AG04449 (cell line): ENCODE results near the gene FAM200B.

Experiments
- CTCF ChIA-PET: fragments of 350-600 bp; formaldehyde crosslinking; extraction: SDS; loops from one replicate; lab custom pipeline; 2021; ENCODE audit warnings: antibody characterized with exemption; lab: Yijun Ruan, JAX
- POLR2A ChIA-PET: fragments of 400-600, 350-600 bp; formaldehyde crosslinking; extraction: SDS; loops from one replicate; lab custom pipeline; 2020; ENCODE audit warnings: antibody characterized with exemption, inconsistent platforms; lab: Yijun Ruan, JAX
- DNase-seq: peaks from one replicate; pipeline ENCODE4 v3.0.0-alpha.2; 2010; ENCODE audit warnings: low read depth, low spot score
- H3K4me3 ChIP-seq: 2 replicates; pipeline ENCODE4 v1.5.1; 2011; ENCODE audit warnings: low read depth, mild to moderate bottlenecking, control low read depth, low read length
- CTCF ChIP-seq: IDR thresholded peaks from one replicate; pipeline ENCODE4 v1.5.1; 2011; ENCODE audit warnings: mild to moderate bottlenecking, moderate library complexity, low read length, control low read depth, inconsistent platforms; ENCODE audit not compliant: insufficient read depth; ENCODE audit errors: missing control alignments

The FAM200B gene

DNA sequence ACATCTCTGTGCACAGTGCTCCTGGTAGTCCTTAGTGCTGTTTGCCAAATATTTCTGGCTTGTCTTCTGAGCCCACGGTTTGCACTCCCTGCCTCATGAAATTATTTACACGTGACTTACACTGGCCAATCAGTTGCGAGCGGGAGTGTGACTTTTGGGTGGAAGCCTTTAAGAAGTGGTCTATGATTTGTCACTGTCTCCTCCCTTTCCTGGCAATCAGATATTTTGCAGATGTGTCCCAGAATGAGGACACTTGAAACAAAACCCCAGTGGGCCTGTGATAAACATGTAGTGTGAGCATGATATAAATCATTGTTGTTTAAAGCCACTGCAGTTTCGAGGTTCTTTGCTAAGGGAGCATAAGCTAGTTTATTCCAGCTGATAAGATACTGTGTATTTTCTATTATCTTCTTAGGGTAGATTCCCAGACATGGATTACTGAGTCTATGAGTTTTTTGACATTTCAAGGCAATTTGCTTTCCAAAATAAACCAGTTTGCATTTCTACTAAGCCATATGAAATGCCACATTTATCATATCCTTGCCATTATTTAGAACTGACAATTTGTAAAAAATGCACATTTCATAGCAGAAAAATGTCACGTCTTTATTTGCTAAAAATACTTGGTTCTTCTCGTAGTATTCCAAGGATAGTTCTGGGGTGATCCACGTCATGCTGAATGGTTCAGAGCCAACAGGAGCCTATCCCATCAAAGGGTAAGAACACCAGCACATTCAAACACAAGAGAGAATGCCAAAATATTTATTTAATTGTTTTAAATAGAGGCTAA lies 33.2 kb downstream of the FAM200B start:
- CTCF ChIA-PET: interaction anchor here (1.2 kb wide), 2 partner anchors 14 to 241 kb away, joined by 3 read pairs; no protein-coding TSS in a partner anchor
- POLR2A ChIA-PET: no interaction called here

DNA sequence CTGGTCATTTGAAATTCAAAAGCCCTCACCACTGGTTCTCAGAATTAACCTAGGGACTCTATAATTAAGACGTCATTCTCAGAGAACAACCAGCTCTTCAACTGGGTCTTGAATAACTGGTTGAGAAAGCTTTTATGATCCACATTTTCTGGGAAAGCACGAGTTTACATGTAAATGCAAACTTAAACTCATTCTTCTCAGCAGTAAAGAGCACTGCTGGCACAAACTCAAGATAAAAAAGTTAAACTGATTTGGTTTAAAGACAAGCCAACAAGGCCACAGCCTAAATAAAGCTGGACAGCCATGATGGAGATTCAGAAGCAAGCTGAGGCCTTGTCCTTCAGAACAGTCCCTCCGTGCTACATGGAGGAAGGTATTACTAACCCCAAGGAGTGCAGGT lies 34.5 kb downstream of the FAM200B start:
- TF ChIP-seq CTCF: no peak
- no peak overlapping the region for H3K4me3 ChIP-seq
- no peak for DNase-seq
- POLR2A ChIA-PET: interaction anchor here (0.6 to 0.7 kb wide), 2 partner anchors 20 to 33 kb away, joined by 3 to 4 read pairs; no protein-coding TSS in a partner anchor
- CTCF ChIA-PET: interaction anchor here (0.7 to 1.3 kb wide), 5 partner anchors 13 to 240 kb away, joined by 3 to 4 read pairs (median 3); no protein-coding TSS in a partner anchor

More for the DNA sequence above, 33.2 kb downstream of the FAM200B start:
- no peak for DNase-seq
- no peak for TF ChIP-seq CTCF
- no peak overlapping the region for H3K4me3 ChIP-seq

- H3K4me3 ChIP-seq: no peak overlapping the region
- ChIA-PET POLR2A (no interaction called here), CTCF (interaction anchor here (1.3 to 4.3 kb wide), 2 partner anchors 13 to 35 kb away, joined by 4 to 29 read pairs; no protein-coding TSS in a partner anchor)
- TF ChIP-seq CTCF: no peak
- no peak for DNase-seq
These were observed 35.5 kb downstream of the FAM200B start for GRCh38 chr4:15717086-15717485.

GRCh38 chr4:15717657-15718416 lies 36.2 kb downstream of the FAM200B start:
- POLR2A ChIA-PET: no interaction called here
- CTCF ChIA-PET: interaction anchor here (4.3 kb wide), 1 partner anchor 12 kb away, joined by 29 read pairs; no protein-coding TSS in a partner anchor
- H3K4me3 ChIP-seq: no peak overlapping the region
- TF ChIP-seq CTCF: no peak
- no peak for DNase-seq

GRCh38 chr4:15718465-15718864 lies 36.8 kb downstream of the FAM200B start:
- POLR2A ChIA-PET: no interaction called here
- no peak overlapping the region for H3K4me3 ChIP-seq
- DNase-seq: no peak
- no peak for TF ChIP-seq CTCF
- CTCF ChIA-PET: interaction anchor here (4.3 kb wide), 1 partner anchor 11 kb away, joined by 29 read pairs; no protein-coding TSS in a partner anchor
